GM19193 (cell line): ENCODE measurements around the gene CPLX4.
A peak's percentile ranks its signal among the peaks of the same experiment; 100 is the strongest.

Experiments
- POLR2A ChIP-seq: IDR thresholded peaks from 4 replicates; pipeline ENCODE4 v1.6.1; 2011; ENCODE audit not compliant: insufficient read depth, insufficient read length; ENCODE audit errors: extremely low read depth

CPLX4 gene

GRCh38 chr18:59328683-59329082, 10.2 kb upstream of the CPLX4 start:
- TF ChIP-seq POLR2A, result no peak

- no peak for TF ChIP-seq POLR2A
These were observed 7.5 kb upstream of the CPLX4 start for GRCh38 chr18:59325965-59326364.

GRCh38 chr18:59324623-59324971, 6.1 kb upstream of the CPLX4 start:
- peak; percentile 19 for TF ChIP-seq POLR2A

GRCh38 chr18:59323931-59324622, 5.6 kb upstream of the CPLX4 start:
- no peak for TF ChIP-seq POLR2A

GRCh38 chr18:59311631-59312030, 6.8 kb downstream of the CPLX4 start:
- TF ChIP-seq POLR2A, result no peak

- no peak for TF ChIP-seq POLR2A
These were observed 9.6 kb downstream of the CPLX4 start for GRCh38 chr18:59308938-59309260.

- TF ChIP-seq POLR2A, result no peak
These were observed 10.1 kb downstream of the CPLX4 start for GRCh38 chr18:59308248-59308937.

GRCh38 chr18:59306640-59307039, 11.8 kb downstream of the CPLX4 start:
- TF ChIP-seq POLR2A, result no peak

GRCh38 chr18:59305295-59305694, 13.2 kb downstream of the CPLX4 start:
- no peak for TF ChIP-seq POLR2A

- no peak for TF ChIP-seq POLR2A
These were observed 14.7 kb downstream of the CPLX4 start for GRCh38 chr18:59303656-59304195.

GRCh38 chr18:59303006-59303405, 15.4 kb downstream of the CPLX4 start:
- no peak for TF ChIP-seq POLR2A

- no peak for TF ChIP-seq POLR2A
These were observed 16.5 kb downstream of the CPLX4 start for GRCh38 chr18:59301929-59302328.

GRCh38 chr18:59300676-59301285, 17.7 kb downstream of the CPLX4 start:
- TF ChIP-seq POLR2A, result no peak

GRCh38 chr18:59298871-59299270, 19.6 kb downstream of the CPLX4 start:
- TF ChIP-seq POLR2A, result no peak

- no peak for TF ChIP-seq POLR2A
These were observed 25.1 kb downstream of the CPLX4 start for GRCh38 chr18:59293317-59293716.

GRCh38 chr18:59286341-59286740, 32.1 kb downstream of the CPLX4 start:
- TF ChIP-seq POLR2A, result no peak

GRCh38 chr18:59282341-59282740, 36.1 kb downstream of the CPLX4 start:
- no peak for TF ChIP-seq POLR2A

GRCh38 chr18:59279722-59280121, 38.7 kb downstream of the CPLX4 start:
- no peak for TF ChIP-seq POLR2A
